NCI-H524 treated with DMSO at 0.1 percent for 48 hours (cell line): Measurements from ENCODE around the gene TC2N.
"Not testable (repeated sequence)": the region's sequence is repeated elsewhere in the genome, so short reads cannot be mapped to it uniquely, and the experiment has no call there.

Source experiments
- DNase-seq: peaks from one replicate; lab custom pipeline; 2025; lab: John Stamatoyannopoulos, UW

Gene TC2N

GRCh38 chr14:91834571-91834970 is 32.8 kb downstream of the TC2N start:
- no peak for DNase-seq

- DNase-seq: no peak
These were observed 36.0 kb downstream of the TC2N start for GRCh38 chr14:91831337-91831736.

GRCh38 chr14:91830777-91831176 is 36.6 kb downstream of the TC2N start:
- DNase-seq: no peak

- DNase-seq: no peak
These were observed 37.8 kb downstream of the TC2N start for GRCh38 chr14:91829511-91829910.

GRCh38 chr14:91827746-91828145 is 39.6 kb downstream of the TC2N start:
- DNase-seq: no peak

- DNase-seq: no peak
These were observed 49.6 kb downstream of the TC2N start for GRCh38 chr14:91817566-91818325.

GRCh38 chr14:91814317-91814716 is 53.0 kb downstream of the TC2N start:
- no peak for DNase-seq

- no peak for DNase-seq
These were observed 56.6 kb downstream of the TC2N start for GRCh38 chr14:91810699-91811098.

GRCh38 chr14:91806716-91807115 is 60.6 kb downstream of the TC2N start:
- DNase-seq: no peak

GRCh38 chr14:91806094-91806493 is 61.2 kb downstream of the TC2N start:
- not testable (repeated sequence) for DNase-seq

GRCh38 chr14:91805659-91806058 is 61.7 kb downstream of the TC2N start:
- DNase-seq: no peak

- DNase-seq: no peak
These were observed 66.0 kb downstream of the TC2N start for GRCh38 chr14:91801358-91801757.

GRCh38 chr14:91796617-91797347 is 70.6 kb downstream of the TC2N start:
- no peak for DNase-seq

GRCh38 chr14:91793704-91794103 is 73.6 kb downstream of the TC2N start:
- DNase-seq: no peak

GRCh38 chr14:91786188-91786587 is 81.1 kb downstream of the TC2N start:
- no peak for DNase-seq

GRCh38 chr14:91780452-91780851 is 86.9 kb downstream of the TC2N start:
- no peak for DNase-seq

- DNase-seq: no peak
These were observed 89.1 kb downstream of the TC2N start for GRCh38 chr14:91778217-91778616.

GRCh38 chr14:91774140-91775096 is 92.9 kb downstream of the TC2N start:
- DNase-seq: no peak

GRCh38 chr14:91770185-91770584 is 97.2 kb downstream of the TC2N start:
- no peak for DNase-seq

GRCh38 chr14:91755570-91756295 is 111.6 kb downstream of the TC2N start:
- no peak for DNase-seq

- DNase-seq: no peak
These were observed 112.5 kb downstream of the TC2N start for GRCh38 chr14:91754819-91755218.

GRCh38 chr14:91754185-91754584 is 113.2 kb downstream of the TC2N start:
- no peak for DNase-seq
